Upper lobe of left lung (tissue), 4 donors: ENCODE data around the gene EIF4G3.

Source experiments
- EP300 ChIP-seq, 4 donors: sonication (generic); formaldehyde crosslinking; IDR thresholded peaks; one replicate each; pipeline ENCODE4 v1.5.1; 2017; ENCODE audit warnings: antibody characterized with exemption in 4 of 4, control low read depth in 2 of 4
- POLR2A ChIP-seq, 4 donors: fragments of 450-650 bp; IDR thresholded peaks; one replicate each; pipeline ENCODE4 v1.5.1; 2016 to 2017; ENCODE audit warnings: antibody characterized with exemption in 4 of 4, mild to moderate bottlenecking in 2 of 4
- POLR2AphosphoS5 ChIP-seq, 2 donors: sonication (generic); formaldehyde crosslinking; IDR thresholded peaks; one replicate each; pipeline ENCODE4 v1.5.1; 2017; ENCODE audit warnings: antibody characterized with exemption in 2 of 2
- TF ChIP-seq, protein P1 (sequence below), 6 experiments: fragments of 450-650 bp in 4 of 6; fragments of 200-600 bp in 2 of 6; sonication (generic) in 2 of 6; IDR thresholded peaks; one replicate each; pipeline ENCODE4 v1.5.1; 2016 to 2019; ENCODE audit warnings: antibody characterized with exemption in 6 of 6

GRCh38 chr1:21018673-21019072, 158.0 kb downstream of the EIF4G3 start:
- TF ChIP-seq, protein P1, sequence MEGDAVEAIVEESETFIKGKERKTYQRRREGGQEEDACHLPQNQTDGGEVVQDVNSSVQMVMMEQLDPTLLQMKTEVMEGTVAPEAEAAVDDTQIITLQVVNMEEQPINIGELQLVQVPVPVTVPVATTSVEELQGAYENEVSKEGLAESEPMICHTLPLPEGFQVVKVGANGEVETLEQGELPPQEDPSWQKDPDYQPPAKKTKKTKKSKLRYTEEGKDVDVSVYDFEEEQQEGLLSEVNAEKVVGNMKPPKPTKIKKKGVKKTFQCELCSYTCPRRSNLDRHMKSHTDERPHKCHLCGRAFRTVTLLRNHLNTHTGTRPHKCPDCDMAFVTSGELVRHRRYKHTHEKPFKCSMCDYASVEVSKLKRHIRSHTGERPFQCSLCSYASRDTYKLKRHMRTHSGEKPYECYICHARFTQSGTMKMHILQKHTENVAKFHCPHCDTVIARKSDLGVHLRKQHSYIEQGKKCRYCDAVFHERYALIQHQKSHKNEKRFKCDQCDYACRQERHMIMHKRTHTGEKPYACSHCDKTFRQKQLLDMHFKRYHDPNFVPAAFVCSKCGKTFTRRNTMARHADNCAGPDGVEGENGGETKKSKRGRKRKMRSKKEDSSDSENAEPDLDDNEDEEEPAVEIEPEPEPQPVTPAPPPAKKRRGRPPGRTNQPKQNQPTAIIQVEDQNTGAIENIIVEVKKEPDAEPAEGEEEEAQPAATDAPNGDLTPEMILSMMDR (IDR thresholded peaks at IDR 0.05): no peak
- no peak for TF ChIP-seq POLR2AphosphoS5 (IDR thresholded peaks at IDR 0.05)
- no peak for TF ChIP-seq EP300 (IDR thresholded peaks at IDR 0.05)
- TF ChIP-seq POLR2A (IDR thresholded peaks at IDR 0.05): no peak
